IMR-90 (cell line): ENCODE data around the gene NPW.

ENCODE experiments used
- CEBPB ChIP-seq: IDR thresholded peaks from 2 replicates; pipeline ENCODE4 v1.6.1; 2012; ENCODE audit warnings: low read depth, low read length, improper control_type of control experiment
- CTCF ChIP-seq: conservative IDR thresholded peaks from 2 replicates; pipeline ENCODE4 v1.5.1; 2012; ENCODE audit warnings: mild to moderate bottlenecking, low read depth, low read length, improper control_type of control experiment
- ELK1 ChIP-seq: fragments of 150-350 bp; IDR thresholded peaks from 2 replicates; pipeline ENCODE4 v1.6.1; 2016; ENCODE audit warnings: low read depth, mild to moderate bottlenecking, low read length, moderate library complexity, borderline replicate concordance
- FOS ChIP-seq: fragments of 150-350 bp; IDR thresholded peaks from 2 replicates; pipeline ENCODE4 v1.6.1; 2016; ENCODE audit warnings: low read depth, low read length
- MAFK ChIP-seq: IDR thresholded peaks from 2 replicates; pipeline ENCODE4 v1.6.1; 2012; ENCODE audit warnings: low read depth, low read length, improper control_type of control experiment
- MAZ ChIP-seq: IDR thresholded peaks from 2 replicates; pipeline ENCODE4 v1.6.1; 2012; ENCODE audit warnings: low read depth, mild to moderate bottlenecking, low read length, improper control_type of control experiment, moderate library complexity, borderline replicate concordance
- NFE2L2 ChIP-seq: fragments of 150-350 bp; IDR thresholded peaks from 2 replicates; pipeline ENCODE4 v1.6.1; 2016; ENCODE audit warnings: low read depth, mild to moderate bottlenecking, low read length
- POLR2A ChIP-seq: IDR thresholded peaks from 2 replicates; pipeline ENCODE4 v1.6.1; 2012; ENCODE audit warnings: mild to moderate bottlenecking, low read depth, low read length
- RAD21 ChIP-seq: IDR thresholded peaks from 2 replicates; pipeline ENCODE4 v1.6.1; 2012; ENCODE audit warnings: low read length, improper control_type of control experiment
- SMC3 ChIP-seq: fragments of 150-350 bp; IDR thresholded peaks from 2 replicates; pipeline ENCODE4 v1.6.1; 2016; ENCODE audit warnings: low read depth, mild to moderate bottlenecking, antibody characterized with exemption, low read length, moderate library complexity
- USF2 ChIP-seq: fragments of 150-350 bp; IDR thresholded peaks from 2 replicates; pipeline ENCODE4 v1.6.1; 2017; ENCODE audit warnings: mild to moderate bottlenecking, antibody characterized with exemption, low read length, low read depth

GRCh38 chr16:2009791-2010510 lies 9.6 kb upstream of the NPW start, which contains the start of gene ZNF598:
- TF ChIP-seq FOS: no peak
- no peak for TF ChIP-seq CTCF
- TF ChIP-seq CEBPB: no peak
- peak; percentile 97 for TF ChIP-seq POLR2A
- no peak for TF ChIP-seq SMC3
- TF ChIP-seq NFE2L2: no peak
- TF ChIP-seq MAFK: no peak
- TF ChIP-seq MAZ: 0 out of 2 replicates have a peak, but pooled peaks have one; percentile 18
- no peak for TF ChIP-seq ELK1
- TF ChIP-seq RAD21: no peak
- TF ChIP-seq USF2: peak; percentile 79
